GM21737 (cell line): Measurements from ENCODE around the gene SERINC5.
"Not testable (repeated sequence)": the region's sequence is repeated elsewhere in the genome, so short reads cannot be mapped to it uniquely, and the experiment has no call there.

Experiments used
- ATAC-seq: cut with Tn5 transposase; IDR thresholded peaks from one replicate; pipeline ENCODE4 v1.9.1; 2021; ENCODE audit warnings: mild to moderate bottlenecking, moderate library complexity; ENCODE audit not compliant: unreplicated experiment

SERINC5 gene

GRCh38 chr5:80111376-80111990, 144.4 kb downstream of the SERINC5 start:
- ATAC-seq, result not testable (repeated sequence)

GRCh38 chr5:80109646-80110478, 146.0 kb downstream of the SERINC5 start:
- peak; percentile 77 for ATAC-seq

GRCh38 chr5:80106916-80107315, 148.9 kb downstream of the SERINC5 start:
- ATAC-seq, result no peak

DNA sequence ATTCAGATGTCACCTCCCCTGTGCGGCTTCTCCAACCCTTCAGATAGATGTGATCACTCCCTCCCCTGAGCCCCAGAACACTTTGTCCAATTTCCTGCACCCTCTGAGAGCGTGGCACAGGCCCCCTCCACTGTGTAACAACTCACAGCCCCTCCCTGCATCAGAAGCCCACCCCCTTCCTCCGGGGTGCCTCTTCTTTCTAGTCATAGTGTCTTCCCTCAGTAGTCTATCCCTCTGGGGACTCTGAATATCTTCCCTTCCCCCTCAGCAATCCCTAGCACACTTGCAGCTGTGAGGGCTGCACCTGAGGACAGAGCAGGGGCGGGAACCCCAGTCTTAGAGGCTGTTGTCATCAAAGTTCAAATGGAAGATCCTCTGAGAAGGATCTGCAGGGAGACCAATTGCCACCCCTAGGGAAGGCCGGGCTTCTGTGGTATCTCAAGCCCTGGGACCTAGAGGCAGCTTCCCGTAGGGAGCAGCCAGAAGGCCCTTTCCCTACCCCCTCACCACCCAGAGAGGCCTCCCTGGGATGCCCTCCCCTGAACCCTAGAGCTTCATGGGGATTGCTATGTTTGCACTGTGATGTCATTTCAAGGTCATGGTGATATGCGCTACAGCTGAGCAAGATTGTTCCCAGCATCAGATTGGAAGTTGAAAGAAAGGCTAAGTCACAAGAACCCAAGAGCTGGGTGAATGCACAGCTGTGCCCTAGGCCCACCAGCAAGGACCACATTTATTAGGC, 150.0 kb downstream of the SERINC5 start:
- ATAC-seq, result no peak

DNA sequence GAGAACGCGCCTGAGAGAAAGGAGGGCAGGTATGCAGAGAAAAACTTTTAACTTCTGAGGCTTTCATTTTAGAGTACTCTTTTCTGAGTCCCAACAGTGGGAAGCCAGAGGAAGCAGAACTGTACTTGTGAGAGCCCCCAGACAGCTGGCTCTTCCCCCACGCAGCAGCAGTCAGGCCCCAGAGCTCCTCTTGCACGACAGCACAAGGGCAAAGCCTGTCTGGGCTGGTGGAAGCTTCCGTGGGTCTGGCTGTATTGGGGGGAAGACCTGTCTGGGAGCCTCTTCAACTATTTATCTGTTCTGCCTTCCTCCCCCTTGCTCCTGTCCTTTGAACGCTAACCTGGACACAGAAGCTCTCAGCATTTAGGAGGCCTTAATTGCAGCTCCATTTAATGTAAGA, 152.5 kb downstream of the SERINC5 start:
- no peak for ATAC-seq

DNA sequence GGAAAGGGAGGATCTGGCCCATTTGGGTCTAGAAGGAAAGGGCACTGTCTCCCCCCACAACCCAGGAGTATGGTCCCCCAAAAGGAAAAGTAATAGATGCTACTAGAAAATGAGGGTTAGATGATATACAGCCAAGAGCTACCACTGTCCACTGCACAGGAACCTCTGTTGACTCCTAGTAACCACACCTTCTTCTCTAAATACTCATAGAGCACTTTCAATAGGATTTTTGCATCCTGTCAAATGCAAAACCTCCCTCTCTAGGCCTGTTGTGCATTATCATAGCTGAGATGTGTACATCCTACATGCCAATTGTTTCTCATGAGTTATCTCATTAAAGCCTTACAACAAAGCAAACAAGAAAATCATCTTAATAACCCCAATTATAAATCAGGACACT, 153.9 kb downstream of the SERINC5 start:
- ATAC-seq, result no peak

DNA sequence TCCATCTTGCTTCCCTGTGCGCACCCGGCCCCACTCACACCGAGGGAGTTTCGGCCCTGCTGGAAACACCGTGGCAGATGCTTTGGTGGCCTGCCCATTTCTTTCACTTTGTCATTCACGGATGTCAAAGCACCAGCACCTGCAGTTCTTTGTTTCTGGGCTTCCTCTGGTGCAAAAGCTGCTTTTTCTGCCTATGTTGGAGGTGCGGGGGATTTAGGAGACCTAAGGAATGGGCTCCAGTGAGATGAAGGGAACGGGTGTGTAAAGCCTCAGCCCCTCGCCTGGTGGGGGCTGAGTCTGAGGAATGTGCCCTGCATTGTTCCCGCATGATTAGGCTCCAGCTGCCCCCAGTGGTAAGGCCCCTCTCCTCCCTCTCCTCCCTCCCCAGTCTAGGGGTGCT, 158.4 kb downstream of the SERINC5 start:
- no peak for ATAC-seq

DNA sequence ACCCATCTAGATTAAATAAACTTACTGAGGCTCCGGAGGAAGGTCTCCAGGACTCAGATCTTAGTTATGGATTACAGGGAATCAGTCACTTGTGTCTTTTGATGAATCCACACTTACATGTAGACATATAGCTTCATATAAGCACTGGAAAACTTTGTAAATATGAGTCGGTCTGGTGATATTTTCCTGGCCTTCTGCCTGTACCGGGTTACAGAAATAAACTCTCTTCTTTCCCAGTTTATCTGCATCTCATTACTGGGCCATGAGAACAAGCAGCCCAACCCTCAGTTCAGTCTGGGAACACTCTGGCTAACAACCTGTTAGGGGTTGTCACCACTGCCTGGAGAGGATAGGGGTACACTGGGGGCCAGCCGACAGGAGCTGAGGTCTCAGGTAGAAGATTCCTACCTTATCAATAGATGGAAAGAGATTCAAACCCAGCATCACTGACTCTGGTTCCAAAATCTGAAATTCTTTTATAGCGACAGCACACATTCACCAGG, 161.6 kb downstream of the SERINC5 start:
- ATAC-seq, result no peak

DNA sequence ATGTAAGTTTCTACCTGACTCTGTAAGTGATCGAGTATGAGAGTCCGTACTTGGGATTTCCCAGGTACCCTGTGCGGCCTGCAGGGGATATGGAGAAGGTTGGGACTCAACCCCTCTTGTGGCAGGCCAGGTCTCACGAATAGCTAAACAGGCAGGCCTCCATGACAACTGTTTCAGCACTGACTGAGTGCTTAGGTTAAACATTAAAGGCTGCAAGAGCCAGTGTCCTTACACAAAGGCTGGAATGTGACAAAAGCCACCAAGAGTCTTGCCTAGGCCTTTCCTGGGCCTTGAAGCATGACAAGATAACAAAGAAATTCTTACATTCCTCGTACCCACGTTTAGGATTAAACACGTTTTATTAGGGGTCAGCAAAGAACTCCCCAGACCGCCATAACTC, 162.1 kb downstream of the SERINC5 start:
- no peak for ATAC-seq

- ATAC-seq, result no peak
Measured at GRCh38 chr5:80092486-80093107, 163.3 kb downstream of the SERINC5 start.

DNA sequence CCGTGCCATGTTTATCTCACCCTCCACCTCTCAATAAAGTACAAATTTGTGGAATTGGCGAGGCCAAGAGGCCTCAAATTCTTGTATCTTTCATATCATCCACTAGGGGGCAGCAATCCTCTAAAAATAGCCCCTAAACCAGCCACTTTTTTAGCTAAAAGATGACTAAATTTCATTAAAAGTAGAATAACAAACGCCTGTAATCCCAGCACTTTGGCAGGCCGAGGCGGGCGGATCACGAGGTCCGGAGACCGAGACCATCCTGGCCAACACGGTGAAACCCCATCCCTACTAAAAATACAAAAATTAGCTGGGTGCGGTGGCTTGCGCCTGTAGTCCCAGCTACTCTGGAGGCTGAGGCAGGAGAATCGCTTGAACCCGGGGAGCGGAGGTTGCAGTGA, 164.1 kb downstream of the SERINC5 start:
- ATAC-seq, result not testable (repeated sequence)

DNA sequence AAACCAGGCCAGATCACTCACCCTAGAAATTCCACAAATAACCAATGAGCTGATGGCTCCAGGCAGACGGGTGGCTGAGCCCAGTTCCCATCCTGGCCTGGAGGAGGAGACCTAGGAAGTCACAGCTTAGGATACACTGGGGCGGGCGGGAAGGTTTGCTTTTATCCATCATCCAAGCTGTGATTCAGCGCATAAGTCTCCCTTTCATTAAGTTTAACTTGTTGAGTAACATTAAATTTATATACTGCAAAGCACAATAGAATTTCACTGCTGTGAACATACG, 165.0 kb downstream of the SERINC5 start:
- ATAC-seq, result no peak

GRCh38 chr5:80083101-80083890, 172.6 kb downstream of the SERINC5 start:
- no peak for ATAC-seq

GRCh38 chr5:80082731-80083100, 173.1 kb downstream of the SERINC5 start:
- no peak for ATAC-seq

GRCh38 chr5:80082281-80082680, 173.6 kb downstream of the SERINC5 start:
- ATAC-seq, result no peak

DNA sequence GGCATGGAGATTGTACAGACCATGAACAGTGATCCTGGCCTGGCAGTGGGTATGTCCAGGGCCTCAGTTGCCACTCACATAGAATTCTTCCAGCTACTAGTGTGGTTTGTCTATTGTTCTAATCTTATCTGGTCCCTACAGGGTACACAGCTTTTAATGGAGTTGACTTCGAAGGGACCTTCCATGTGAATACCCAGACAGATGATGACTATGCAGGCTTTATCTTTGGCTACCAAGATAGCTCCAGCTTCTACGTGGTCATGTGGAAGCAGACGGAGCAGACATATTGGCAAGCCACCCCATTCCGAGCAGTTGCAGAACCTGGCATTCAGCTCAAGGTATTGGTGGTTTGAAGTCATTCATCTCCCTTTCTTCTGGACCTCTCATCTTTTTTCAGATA, 176.9 kb downstream of the SERINC5 start:
- ATAC-seq, result no peak

- no peak for ATAC-seq
Measured at GRCh38 chr5:80077051-80077714, 178.7 kb downstream of the SERINC5 start.

- no peak for ATAC-seq
Measured at GRCh38 chr5:80076131-80077050, 179.5 kb downstream of the SERINC5 start.
